Left lung (tissue), 10 donors: ENCODE data around the gene SUPT3H. TPM values are rescaled to one million over a fixed set of nuclear protein-coding genes. Genes with fewer than 3 reads are reported as not detected.

ENCODE experiments used
- ATAC-seq: fragments of 200-7000 bp; cut with Tn5 transposase; one replicate; pipeline ENCODE4 v1.9.1; 2020; ENCODE audit warnings: moderate library complexity
- DNase-seq, 4 donors: peaks; one replicate each; pipeline ENCODE4 v3.0.0-alpha.2; 2013 to 2020
- H3K27ac ChIP-seq, 2 donors: fragments of 200-600 bp; sonication (generic) in 1 of 2; one replicate each; pipeline versions ENCODE4 v1.5.0 to v1.8.0; 2020 to 2021
- H3K27me3 ChIP-seq, 2 donors: fragments of 200-600 bp; sonication (generic) in 1 of 2; one replicate each; pipeline versions ENCODE4 v1.5.0 to v1.8.0; 2020 to 2021
- H3K36me3 ChIP-seq, 2 donors: fragments of 200-600 bp; sonication (generic) in 1 of 2; one replicate each; pipeline versions ENCODE4 v1.5.0 to v1.8.0; 2020 to 2021
- H3K4me1 ChIP-seq, 2 donors: fragments of 200-600 bp; one replicate each; pipeline ENCODE4 v1.8.0; 2021
- H3K4me3 ChIP-seq, 2 donors: fragments of 200-600 bp; sonication (generic) in 1 of 2; one replicate each; pipeline versions ENCODE4 v1.5.0 to v1.8.0; 2020 to 2021; ENCODE audit warnings: mild to moderate bottlenecking in 1 of 2
- H3K9me3 ChIP-seq, 2 donors: fragments of 200-600 bp; sonication (generic) in 1 of 2; one replicate each; pipeline versions ENCODE4 v1.5.0 to v1.8.0; 2020 to 2021
- CTCF ChIP-seq, 2 donors: fragments of 200-600 bp; sonication (generic) in 1 of 2; IDR thresholded peaks; one replicate each; pipeline versions ENCODE4 v1.5.0 to v1.8.0; 2021; ENCODE audit warnings: antibody characterized with exemption in 2 of 2
- intact Hi-C, 2 donors: fragments of 100-400 bp; cut with DNase I; formaldehyde crosslinking; loops; one replicate each; pipeline versions ENCODE4 v1.11.2 to v1.14.2; 2022
- polyA plus RNA-seq, 6 donors: library from polyadenylated mRNA; unstranded; fragments of 120-200 nt; gene quantifications; one replicate each; pipeline ENCODE4 v1.2.1, GENCODE V29; 2013; ENCODE audit not compliant: insufficient read length in 6 of 6
- total RNA-seq, 2 donors: library from RNA; stranded (reverse); fragmentation: NEBNext Ultra II Directional; extraction: Animal tissue kit (Norgen Biotek cat#: 25700); gene quantifications; one replicate each; pipeline ENCODE4 v1.2.1, GENCODE V29; 2021
- donor health status: DM: no; HTN: yes; CAD: no.
- donor health status: DM: no; HTN: no; CAD: no.

Gene SUPT3H
- total and polyA plus RNA-seq, 8 donors, result 4.7 to 33.0 (median 26.2) TPM

DNA sequence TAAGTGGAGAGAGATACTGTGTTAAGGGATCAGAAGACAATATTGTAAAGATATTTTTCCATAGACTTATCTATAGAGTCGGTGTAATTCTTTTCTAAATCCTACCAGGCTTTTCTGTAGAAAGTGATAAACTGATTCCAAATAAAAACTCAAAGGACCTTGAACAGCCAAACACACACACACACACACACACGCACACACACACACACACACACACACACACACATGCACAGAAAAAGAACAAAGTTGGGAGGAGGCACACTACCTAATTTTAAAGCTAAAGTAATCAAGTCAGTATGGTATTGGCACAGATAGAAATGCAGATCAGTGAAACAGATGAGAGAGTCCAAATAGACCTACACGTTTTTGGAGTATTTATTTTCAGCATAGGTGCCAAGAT is 534.0 kb downstream of the SUPT3H start:
- no peak for DNase-seq
- H3K27me3 ChIP-seq, result no peaks in the 10 kb centered on the region
- intact Hi-C loops, result no loop called here

DNA sequence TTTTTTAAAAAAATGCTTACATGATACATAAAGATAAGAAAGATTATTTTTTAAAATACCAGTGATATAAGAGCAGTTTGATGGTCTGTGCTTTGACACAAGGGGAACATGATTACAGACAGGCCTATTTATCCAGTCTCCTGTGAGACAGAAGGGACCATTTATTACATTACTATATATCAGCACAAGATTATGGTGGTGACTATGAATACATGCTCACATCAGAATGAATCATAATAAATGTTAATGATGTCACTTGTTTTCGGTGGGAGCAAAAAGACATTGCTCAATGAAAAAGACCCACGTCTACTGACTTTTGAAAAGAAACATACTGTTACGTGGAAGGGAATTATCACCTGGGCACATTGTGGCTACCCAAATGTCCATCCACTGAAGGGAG is 535.1 kb downstream of the SUPT3H start:
- Histone ChIP-seq H3K36me3 (no peaks in the 10 kb centered on the region), H3K27ac (no peak overlapping the region), H3K4me3 (no peak overlapping the region), H3K27me3 (no peaks in the 10 kb centered on the region), H3K4me1 (no peaks in the 10 kb centered on the region), H3K9me3 (no peaks in the 10 kb centered on the region)
- ATAC-seq (no peak), DNase-seq (no peak)
- intact Hi-C loops, result no loop called here
- no peak for TF ChIP-seq CTCF (IDR thresholded peaks at IDR 0.05)

More for the DNA sequence above, 534.0 kb downstream of the SUPT3H start:
- Histone ChIP-seq H3K4me1 (no peaks in the 10 kb centered on the region), H3K36me3 (no peaks in the 10 kb centered on the region), H3K4me3 (no peak overlapping the region), H3K27ac (no peak overlapping the region), H3K9me3 (no peaks in the 10 kb centered on the region)
- TF ChIP-seq CTCF (IDR thresholded peaks at IDR 0.05), result no peak
- no peak for ATAC-seq

DNA sequence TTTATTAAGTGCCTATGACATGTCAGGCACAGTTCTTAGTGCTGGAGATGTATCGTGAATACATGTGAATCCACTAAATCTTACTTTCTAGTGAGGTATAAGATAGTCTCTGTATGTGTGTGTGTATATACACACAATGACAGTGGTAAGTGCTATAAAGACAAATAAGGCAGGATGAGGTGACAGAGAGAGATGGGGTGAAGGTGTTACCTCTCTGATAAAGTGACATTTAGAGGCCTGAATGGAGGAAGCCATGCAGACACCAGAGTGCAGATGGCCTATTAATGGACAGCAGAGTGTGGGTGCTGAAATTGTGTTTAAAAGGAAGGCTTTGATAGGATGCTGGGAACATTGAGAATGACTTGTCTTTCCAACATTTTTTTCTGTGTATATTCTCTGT is 535.9 kb downstream of the SUPT3H start:
- Histone ChIP-seq H3K4me3 (no peak overlapping the region), H3K4me1 (no peaks in the 10 kb centered on the region), H3K27me3 (no peaks in the 10 kb centered on the region), H3K27ac (no peak overlapping the region), H3K9me3 (no peaks in the 10 kb centered on the region), H3K36me3 (no peaks in the 10 kb centered on the region)
- ATAC-seq, result no peak
- intact Hi-C loops, result no loop called here
- TF ChIP-seq CTCF (IDR thresholded peaks at IDR 0.05), result no peak
- no peak for DNase-seq

DNA sequence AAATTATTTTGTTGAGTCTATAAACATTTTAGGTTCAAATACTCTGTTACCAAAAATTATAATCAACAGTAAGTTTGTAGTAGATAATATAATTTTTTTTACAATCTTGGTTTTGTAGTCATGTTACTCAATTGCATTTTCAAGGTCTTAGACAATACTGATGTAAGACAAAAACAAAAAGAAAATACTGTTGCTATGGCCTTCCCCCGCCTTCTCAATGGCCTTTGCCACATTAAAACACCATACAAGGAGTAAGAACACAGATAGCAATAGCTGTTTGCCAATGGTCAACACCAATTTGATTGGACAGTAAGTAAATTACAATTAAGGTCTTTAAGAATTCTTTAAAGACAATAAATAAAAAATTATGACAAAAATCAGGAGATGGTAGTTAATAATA is 540.0 kb downstream of the SUPT3H start:
- no peak for ATAC-seq
- Histone ChIP-seq H3K4me3 (no peak overlapping the region), H3K27me3 (no peaks in the 10 kb centered on the region), H3K27ac (no peak overlapping the region), H3K36me3 (no peaks in the 10 kb centered on the region), H3K9me3 (no peaks in the 10 kb centered on the region), H3K4me1 (no peaks in the 10 kb centered on the region)
- intact Hi-C loops, result no loop called here
- no peak for TF ChIP-seq CTCF (IDR thresholded peaks at IDR 0.05)
- DNase-seq, result no peak

- intact Hi-C loops, result no loop called here
- no peaks in the 10 kb centered on the region for H3K27me3 ChIP-seq
- ATAC-seq, result no peak
These were observed 540.5 kb downstream of the SUPT3H start for GRCh38 chr6:44837255-44837654.

More at GRCh38 chr6:44837255-44837654, 540.5 kb downstream of the SUPT3H start:
- no peak for TF ChIP-seq CTCF (IDR thresholded peaks at IDR 0.05)
- H3K36me3 ChIP-seq, result no peaks in the 10 kb centered on the region
- H3K4me3 ChIP-seq, result no peak overlapping the region
- H3K4me1 ChIP-seq, result no peaks in the 10 kb centered on the region
- no peaks in the 10 kb centered on the region for H3K9me3 ChIP-seq
- no peak overlapping the region for H3K27ac ChIP-seq
- no peak for DNase-seq
